ENCODE measurements around the gene IFIH1.
A peak's percentile ranks its signal among the peaks of the same experiment; 100 is the strongest.

IFIH1 gene

GRCh38 chr2:162317861-162318327 is 590 bp downstream of the IFIH1 start:
- H3K27me3 ChIP-seq (ENCODE audit: insufficient read depth, low read depth, severe bottlenecking): no peaks in the 10 kb centered on the region
- no peaks in the 10 kb centered on the region for H3K9me3 ChIP-seq (ENCODE audit: severe bottlenecking)
- peak overlapping the region; percentile 46 for H3K4me3 ChIP-seq (ENCODE audit: low read depth, low read length)
- TF ChIP-seq CTCF (IDR thresholded peaks at IDR 0.05; ENCODE audit: low read depth, low read length): no peak
- DNase-seq: no peak
- H3K27ac ChIP-seq: no peak overlapping the region
- H3K36me3 ChIP-seq: no peaks in the 10 kb centered on the region

- no peak overlapping the region for H3K4me3 ChIP-seq (ENCODE audit: low read depth, low read length)
- no peak for TF ChIP-seq CTCF (IDR thresholded peaks at IDR 0.05; ENCODE audit: low read depth, low read length)
- no peaks in the 10 kb centered on the region for H3K9me3 ChIP-seq (ENCODE audit: severe bottlenecking)
- no peaks in the 10 kb centered on the region for H3K36me3 ChIP-seq
- no peak overlapping the region for H3K27ac ChIP-seq
- no peaks in the 10 kb centered on the region for H3K27me3 ChIP-seq (ENCODE audit: insufficient read depth, low read depth, severe bottlenecking)
- no peak for DNase-seq
Measured at GRCh38 chr2:162317058-162317742, 1.3 kb downstream of the IFIH1 start.

- TF ChIP-seq CTCF (IDR thresholded peaks at IDR 0.05; ENCODE audit: low read depth, low read length): no peak
- Histone ChIP-seq H3K4me3 (ENCODE audit: low read depth, low read length) (no peak overlapping the region), H3K9me3 (ENCODE audit: severe bottlenecking) (no peaks in the 10 kb centered on the region), H3K27me3 (ENCODE audit: insufficient read depth, low read depth, severe bottlenecking) (no peaks in the 10 kb centered on the region), H3K27ac (no peak overlapping the region), H3K36me3 (no peaks in the 10 kb centered on the region)
- no peak for DNase-seq
Measured at GRCh38 chr2:162316590-162316989, 1.9 kb downstream of the IFIH1 start.

- no peak for DNase-seq
- TF ChIP-seq CTCF (IDR thresholded peaks at IDR 0.05; ENCODE audit: low read depth, low read length): no peak
- Histone ChIP-seq H3K9me3 (ENCODE audit: severe bottlenecking) (no peaks in the 10 kb centered on the region), H3K27ac (no peak overlapping the region), H3K4me3 (ENCODE audit: low read depth, low read length) (no peak overlapping the region), H3K27me3 (ENCODE audit: insufficient read depth, low read depth, severe bottlenecking) (no peaks in the 10 kb centered on the region), H3K36me3 (no peaks in the 10 kb centered on the region)
Measured at GRCh38 chr2:162315938-162316337, 2.5 kb downstream of the IFIH1 start.

GRCh38 chr2:162312853-162313252 is 5.6 kb downstream of the IFIH1 start:
- H3K9me3 ChIP-seq (ENCODE audit: severe bottlenecking): no peaks in the 10 kb centered on the region
- DNase-seq: no peak
- H3K27ac ChIP-seq: no peak overlapping the region
- TF ChIP-seq CTCF (IDR thresholded peaks at IDR 0.05; ENCODE audit: low read depth, low read length): no peak
- no peaks in the 10 kb centered on the region for H3K36me3 ChIP-seq
- no peaks in the 10 kb centered on the region for H3K27me3 ChIP-seq (ENCODE audit: insufficient read depth, low read depth, severe bottlenecking)
- H3K4me3 ChIP-seq (ENCODE audit: low read depth, low read length): no peak overlapping the region

Data from WERI-Rb-1 (cell line).